ENCODE data around the gene PPFIA3. TPM values are rescaled to one million over a fixed set of nuclear protein-coding genes. Genes with fewer than 3 reads are reported as not detected.

PPFIA3 gene
- total RNA-seq, 1 experiment from 2014 or later = 19.1 TPM

DNA sequence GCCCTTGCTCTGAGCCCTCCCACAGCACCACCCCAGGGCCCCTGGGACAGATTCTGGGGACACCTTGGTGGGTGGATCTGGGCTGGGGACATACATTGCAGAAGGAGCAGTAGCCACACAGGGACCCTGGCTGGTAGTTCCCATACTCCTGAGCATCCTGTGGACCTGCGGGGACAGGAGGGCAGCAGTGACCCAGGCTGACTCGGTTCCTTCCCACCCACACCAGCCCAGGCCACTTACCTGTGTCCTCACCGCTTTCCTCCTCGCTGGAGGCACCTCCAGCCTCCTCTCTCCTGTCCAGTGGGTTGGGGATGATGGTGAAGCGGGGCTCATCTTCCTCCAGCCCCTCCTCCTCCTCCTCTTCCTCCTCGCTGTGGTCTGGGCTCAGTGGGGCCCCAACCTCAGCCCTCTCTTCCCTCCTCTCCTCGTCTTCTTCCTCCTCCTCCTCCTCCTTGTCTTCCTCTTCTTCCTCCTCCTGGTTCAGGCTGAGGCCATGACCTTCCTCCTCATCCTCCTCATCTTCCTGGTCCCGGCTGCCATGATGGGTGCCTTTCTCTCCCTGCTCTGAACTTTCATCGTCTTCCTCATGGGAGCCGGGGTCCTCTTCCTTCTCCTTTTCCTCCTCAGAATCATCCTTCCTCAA lies 33.9 kb downstream of the PPFIA3 start:
- Histone ChIP-seq H2BK120ac (ENCODE audit: low read depth, low read length, poor library complexity, severe bottlenecking) (no peak overlapping the region), H3K4me2 (ENCODE audit: insufficient read depth, insufficient read length, low read length) (no peak overlapping the region), H3K56ac (ENCODE audit: insufficient read length, low read depth, low read length) (no peak overlapping the region), H3K4me1 (ENCODE audit: insufficient read depth, low read length) (peaks cover 7% of the 10 kb centered on the region; the same call in 1 of the 2 replicates), H2AK5ac (ENCODE audit: insufficient read length, low read length) (no peak overlapping the region), H3K14ac (ENCODE audit: insufficient read depth, low read length) (no peak overlapping the region), H3K23me2 (ENCODE audit: insufficient read length, low read depth, low read length, poor library complexity, severe bottlenecking) (peaks cover 27% of the 10 kb centered on the region), H2BK20ac (ENCODE audit: low read depth, low read length, poor library complexity, severe bottlenecking) (no peak overlapping the region), H4K91ac (ENCODE audit: insufficient read length, low read depth, low read length) (no peak overlapping the region), H2BK15ac (ENCODE audit: low read depth, low read length) (no peak overlapping the region), H3K4ac (ENCODE audit: low read depth, low read length) (no peak overlapping the region), H4K20me1 (ENCODE audit: control insufficient read depth, insufficient read depth, insufficient read length) (no peaks in the 10 kb centered on the region), H3K23ac (ENCODE audit: insufficient read length, low read depth, low read length) (no peak overlapping the region), H3K27ac (ENCODE audit: insufficient read length, low read depth, low read length) (no peak overlapping the region), H3K27me3 (ENCODE audit: insufficient read depth, low read length) (no peaks in the 10 kb centered on the region; the same call in 1 of the 2 replicates), H3K79me1 (ENCODE audit: insufficient read depth, low read depth, low read length, poor library complexity, severe bottlenecking) (no peaks in the 10 kb centered on the region), H2BK5ac (ENCODE audit: insufficient read length, low read length) (no peak overlapping the region), H4K8ac (replicated peaks; ENCODE audit: insufficient read length, low read depth, low read length) (no peak overlapping the region), H3K18ac (ENCODE audit: insufficient read length, low read depth, low read length) (no peak overlapping the region), H2AFZ (ENCODE audit: low read length) (no peak overlapping the region), H4K5ac (ENCODE audit: insufficient read length, low read depth, low read length) (no peak overlapping the region), H3T11ph (ENCODE audit: low read length) (no peak overlapping the region), H3K9me3 (ENCODE audit: control insufficient read depth, low read depth, low read length) (no peaks in the 10 kb centered on the region), H3K9ac (ENCODE audit: extremely low read depth, insufficient read length, low read length) (no peak overlapping the region), H2BK12ac (ENCODE audit: insufficient read length, low read depth, low read length) (no peak overlapping the region), H3K79me2 (ENCODE audit: insufficient read depth, low read length) (no peaks in the 10 kb centered on the region)
- Mint-ChIP-seq H3K27ac (no peak overlapping the region), H3K36me3 (ENCODE audit: insufficient read depth in 1 of 3, low read depth in 3 of 3) (peaks cover 0 to 10% (median 0%) of the 10 kb centered on the region in 3 experiments; a peak in 3 of 7 replicates), H3K4me3 (no peak overlapping the region; a peak in 1 of 5 replicates), H3K9me3 (peaks cover 0 to 6% of the 10 kb centered on the region in 2 experiments; a peak in 3 of 5 replicates), H3K27me3 (ENCODE audit: low read depth) (peaks cover 49% of the 10 kb centered on the region), H3K4me1 (peaks cover 19 to 48% of the 10 kb centered on the region in 2 experiments)
- TF ChIP-seq, protein P1, sequence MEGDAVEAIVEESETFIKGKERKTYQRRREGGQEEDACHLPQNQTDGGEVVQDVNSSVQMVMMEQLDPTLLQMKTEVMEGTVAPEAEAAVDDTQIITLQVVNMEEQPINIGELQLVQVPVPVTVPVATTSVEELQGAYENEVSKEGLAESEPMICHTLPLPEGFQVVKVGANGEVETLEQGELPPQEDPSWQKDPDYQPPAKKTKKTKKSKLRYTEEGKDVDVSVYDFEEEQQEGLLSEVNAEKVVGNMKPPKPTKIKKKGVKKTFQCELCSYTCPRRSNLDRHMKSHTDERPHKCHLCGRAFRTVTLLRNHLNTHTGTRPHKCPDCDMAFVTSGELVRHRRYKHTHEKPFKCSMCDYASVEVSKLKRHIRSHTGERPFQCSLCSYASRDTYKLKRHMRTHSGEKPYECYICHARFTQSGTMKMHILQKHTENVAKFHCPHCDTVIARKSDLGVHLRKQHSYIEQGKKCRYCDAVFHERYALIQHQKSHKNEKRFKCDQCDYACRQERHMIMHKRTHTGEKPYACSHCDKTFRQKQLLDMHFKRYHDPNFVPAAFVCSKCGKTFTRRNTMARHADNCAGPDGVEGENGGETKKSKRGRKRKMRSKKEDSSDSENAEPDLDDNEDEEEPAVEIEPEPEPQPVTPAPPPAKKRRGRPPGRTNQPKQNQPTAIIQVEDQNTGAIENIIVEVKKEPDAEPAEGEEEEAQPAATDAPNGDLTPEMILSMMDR (conservative IDR thresholded peaks at IDR 0.05) = no peak
- no CpG with 5 or more reads among the region's 10 CpGs for WGBS (ENCODE audit: extremely low coverage, insufficient read length, low lambda C conversion rate)
- no peak for DNase-seq
